Measurements from ENCODE around the gene LRMDA.

The LRMDA gene

GRCh38 chr10:75431180-75432111, at the start of gene LRMDA:
Gene LRMDA (plus strand): TSS chr10:75431624.
- H3K4me3 ChIP-seq (ENCODE audit: low read length): peak within 1 kb of the TSS; percentile 38; the same call in 1 of the 2 replicates
- TF ChIP-seq ZNF274 (IDR thresholded peaks at IDR 0.05; ENCODE audit: low read depth, low read length): no peak

GRCh38 chr10:75386128-75386527, 45.3 kb upstream of the LRMDA start:
- no peak overlapping the region for H3K4me3 ChIP-seq (ENCODE audit: low read length)
- no peak for TF ChIP-seq ZNF274 (IDR thresholded peaks at IDR 0.05; ENCODE audit: low read depth, low read length)

- TF ChIP-seq ZNF274 (IDR thresholded peaks at IDR 0.05; ENCODE audit: low read depth, low read length): no peak
- H3K4me3 ChIP-seq (ENCODE audit: low read length): no peak overlapping the region
Measured at GRCh38 chr10:75388082-75388481, 43.3 kb upstream of the LRMDA start.

- no peak for TF ChIP-seq ZNF274 (IDR thresholded peaks at IDR 0.05; ENCODE audit: low read depth, low read length)
- no peak overlapping the region for H3K4me3 ChIP-seq (ENCODE audit: low read length)
Measured at GRCh38 chr10:75390178-75390577, 41.2 kb upstream of the LRMDA start.

DNA sequence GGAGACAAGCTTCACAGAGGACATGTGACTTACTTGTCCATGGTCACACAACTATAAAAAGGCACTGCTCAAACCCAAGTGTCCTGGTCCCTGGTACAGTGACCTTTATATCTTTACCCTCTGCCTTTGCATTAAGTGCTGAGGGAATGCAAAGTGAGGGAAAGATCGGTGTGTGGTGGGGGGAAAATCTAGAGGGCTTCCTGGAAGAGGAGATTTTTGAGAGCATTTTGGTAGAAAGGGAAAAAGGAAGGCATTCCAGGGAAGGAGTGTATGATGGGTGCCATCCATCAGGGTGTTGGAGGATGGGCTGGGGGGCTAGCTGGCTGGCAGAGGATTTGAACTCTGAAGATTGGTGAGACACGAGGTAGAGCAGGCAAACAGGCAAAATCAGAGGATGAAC, 39.2 kb upstream of the LRMDA start:
- TF ChIP-seq ZNF274 (IDR thresholded peaks at IDR 0.05; ENCODE audit: low read depth, low read length): no peak
- no peak overlapping the region for H3K4me3 ChIP-seq (ENCODE audit: low read length)

GRCh38 chr10:75392744-75393143, 38.7 kb upstream of the LRMDA start:
- TF ChIP-seq ZNF274 (IDR thresholded peaks at IDR 0.05; ENCODE audit: low read depth, low read length): no peak
- H3K4me3 ChIP-seq (ENCODE audit: low read length): no peak overlapping the region

- no peak for TF ChIP-seq ZNF274 (IDR thresholded peaks at IDR 0.05; ENCODE audit: low read depth, low read length)
- H3K4me3 ChIP-seq (ENCODE audit: low read length): no peak overlapping the region
Measured at GRCh38 chr10:75394221-75394620, 37.2 kb upstream of the LRMDA start.

- no peak for TF ChIP-seq ZNF274 (IDR thresholded peaks at IDR 0.05; ENCODE audit: low read depth, low read length)
- no peak overlapping the region for H3K4me3 ChIP-seq (ENCODE audit: low read length)
Measured at GRCh38 chr10:75395066-75395931, 36.1 kb upstream of the LRMDA start.

GRCh38 chr10:75395932-75396630, 35.3 kb upstream of the LRMDA start:
- no peak overlapping the region for H3K4me3 ChIP-seq (ENCODE audit: low read length)
- TF ChIP-seq ZNF274 (IDR thresholded peaks at IDR 0.05; ENCODE audit: low read depth, low read length): no peak

- no peak overlapping the region for H3K4me3 ChIP-seq (ENCODE audit: low read length)
- no peak for TF ChIP-seq ZNF274 (IDR thresholded peaks at IDR 0.05; ENCODE audit: low read depth, low read length)
Measured at GRCh38 chr10:75396631-75397495, 34.6 kb upstream of the LRMDA start.

DNA sequence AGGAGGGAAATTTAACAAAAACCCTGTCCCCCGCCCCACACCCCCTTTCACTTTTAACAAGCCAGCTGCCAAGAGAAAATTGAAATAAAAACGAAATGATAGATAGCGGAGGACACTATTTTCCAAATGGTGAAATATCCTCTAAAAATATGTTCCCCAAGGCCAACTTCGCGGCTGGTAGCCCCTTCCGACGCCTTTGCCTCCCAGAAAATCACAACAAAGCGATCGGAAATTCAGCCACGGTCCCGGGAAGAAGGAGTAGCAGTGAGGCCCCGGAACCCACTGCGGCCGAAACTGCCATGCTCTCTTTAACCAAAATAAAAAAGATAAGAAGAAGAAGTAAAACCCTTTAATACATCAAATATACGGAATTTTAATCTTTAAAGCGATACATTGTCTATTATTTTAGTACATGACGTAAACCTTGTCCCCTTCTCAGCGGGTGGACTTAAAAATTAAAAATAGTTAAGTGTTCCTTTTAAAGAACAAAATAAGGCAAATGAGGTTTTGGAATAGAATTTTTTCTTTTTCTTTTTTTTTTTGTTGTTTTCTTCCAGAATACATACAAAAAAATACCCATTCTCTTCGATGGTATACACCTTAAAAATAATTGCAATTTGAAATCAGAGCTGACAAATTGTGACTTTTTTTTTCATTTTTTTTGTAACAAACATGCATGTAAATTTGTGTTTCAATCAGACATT, 33.8 kb upstream of the LRMDA start:
- no peak for TF ChIP-seq ZNF274 (IDR thresholded peaks at IDR 0.05; ENCODE audit: low read depth, low read length)

DNA sequence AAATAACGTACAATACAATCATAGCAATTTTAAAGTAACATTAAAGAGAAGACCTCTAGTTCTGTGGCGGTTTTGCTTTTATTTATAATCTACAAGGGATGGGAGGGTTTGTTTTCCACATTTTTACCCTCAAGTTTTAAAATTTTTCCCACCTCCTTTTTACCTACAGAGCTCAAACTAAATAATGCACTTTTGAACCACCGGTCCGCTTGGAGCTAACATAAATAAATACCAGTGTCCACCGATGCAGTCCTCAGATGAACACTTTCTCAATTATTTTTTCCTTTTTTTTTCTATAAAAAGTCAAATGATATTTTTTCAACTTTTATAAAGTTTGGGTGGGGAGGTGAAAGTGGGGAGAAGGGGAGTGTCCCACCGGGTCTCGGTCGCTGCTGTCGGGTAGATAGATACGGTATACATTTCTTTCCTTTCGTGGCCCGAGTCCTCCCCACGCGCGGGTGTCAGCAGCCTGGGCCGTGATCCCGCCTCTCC, 33.2 kb upstream of the LRMDA start:
- TF ChIP-seq ZNF274 (IDR thresholded peaks at IDR 0.05; ENCODE audit: low read depth, low read length): no peak
- H3K4me3 ChIP-seq (ENCODE audit: low read length): no peak overlapping the region

More for the DNA sequence above, 33.8 kb upstream of the LRMDA start:
- no peak overlapping the region for H3K4me3 ChIP-seq (ENCODE audit: low read length)

All from GM08714 (cell line).